Activated CD4-positive, alpha-beta T cell treated with anti-CD3 and anti-CD28 coated beads, Interleukin-2, Interleukin-6, amounts not matched to agents 100 ng/mL and 50 ng/mL, durations not matched to agents 16 hours and 8 hours (primary cell): ENCODE data around the gene ZNF709.
"Not testable (repeated sequence)": the region's sequence is repeated elsewhere in the genome, so short reads cannot be mapped to it uniquely, and the experiment has no call there.

ENCODE experiments used
- DNase-seq: peaks from one replicate; pipeline ENCODE4 v3.0.0-alpha.2; 2020

ZNF709 gene

DNA sequence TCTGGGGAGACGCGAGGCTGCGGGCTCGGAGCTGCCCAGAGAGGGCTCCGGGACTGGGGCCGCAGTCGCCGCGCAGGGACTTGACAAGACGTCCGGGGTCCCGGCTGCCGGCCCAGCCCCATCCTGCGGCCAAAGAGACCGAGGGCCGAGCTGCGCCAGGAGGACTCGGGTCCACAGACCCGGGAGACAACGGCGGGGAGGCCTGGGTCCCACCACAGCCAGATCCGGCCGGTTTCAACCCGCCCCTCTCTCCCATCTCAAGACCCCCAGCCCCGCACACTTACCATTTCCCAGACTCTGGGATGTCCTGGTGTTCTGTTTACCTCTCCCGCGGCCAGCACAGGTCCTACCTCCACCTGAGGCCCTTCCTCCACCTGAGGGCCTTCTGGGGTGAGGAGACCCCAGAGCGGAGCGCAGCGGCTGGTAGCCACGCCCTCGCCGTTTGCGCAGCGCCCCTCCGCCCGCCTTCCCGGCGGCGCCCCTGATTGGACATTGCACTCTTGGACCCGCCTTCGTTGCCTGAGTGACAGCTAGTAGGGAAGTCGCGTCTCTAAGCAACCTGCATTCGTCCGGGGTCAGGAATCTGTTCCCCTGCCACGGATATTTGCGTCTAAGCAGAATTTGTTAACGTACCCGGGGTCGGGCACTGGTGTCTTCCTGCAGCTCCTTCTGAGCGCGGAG is at the start of gene ZNF709:
Gene ZNF709, minus strand, starts transcription at position 446 of the 681 bp plus-strand sequence. Its CDS starts 159 bp downstream, at position 287.
- DNase-seq: peak; percentile 90

DNA sequence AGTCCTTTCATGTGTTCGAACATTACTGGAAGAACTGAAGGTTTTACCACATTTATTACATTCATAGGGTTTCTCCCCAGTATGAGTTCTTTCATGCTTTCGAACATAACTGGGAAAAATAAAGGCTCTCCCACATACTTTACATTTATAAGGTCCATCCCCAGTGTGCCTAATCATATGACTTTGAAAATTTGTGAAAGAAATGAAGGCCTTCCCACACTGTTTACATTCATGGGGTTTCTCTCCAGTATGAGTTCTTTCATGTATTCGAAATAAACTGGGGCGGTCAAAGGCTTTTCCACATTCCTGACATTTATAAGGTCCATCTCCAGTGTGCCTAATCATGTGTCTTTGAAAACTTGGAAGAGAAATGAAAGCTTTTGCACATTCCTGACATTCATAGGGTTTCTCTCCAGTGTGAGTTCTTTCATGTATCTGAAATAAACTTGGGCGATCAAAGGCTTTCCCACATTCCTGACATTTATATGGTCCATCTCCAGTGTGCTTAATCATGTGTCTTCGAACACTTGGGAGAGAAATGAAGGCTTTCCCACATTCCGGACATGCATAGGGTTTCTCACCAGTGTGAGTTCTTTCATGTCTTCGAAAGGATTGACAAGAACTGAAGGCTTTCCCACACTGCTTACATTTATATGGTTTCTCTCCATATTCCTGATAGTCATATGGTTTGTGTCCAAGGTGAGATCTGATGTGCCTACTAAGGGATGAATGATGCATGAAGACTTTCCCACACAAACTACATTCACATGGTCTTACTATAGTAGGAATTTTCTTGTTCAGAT is 42.6 kb upstream of the ZNF709 start:
- DNase-seq: no peak

DNA sequence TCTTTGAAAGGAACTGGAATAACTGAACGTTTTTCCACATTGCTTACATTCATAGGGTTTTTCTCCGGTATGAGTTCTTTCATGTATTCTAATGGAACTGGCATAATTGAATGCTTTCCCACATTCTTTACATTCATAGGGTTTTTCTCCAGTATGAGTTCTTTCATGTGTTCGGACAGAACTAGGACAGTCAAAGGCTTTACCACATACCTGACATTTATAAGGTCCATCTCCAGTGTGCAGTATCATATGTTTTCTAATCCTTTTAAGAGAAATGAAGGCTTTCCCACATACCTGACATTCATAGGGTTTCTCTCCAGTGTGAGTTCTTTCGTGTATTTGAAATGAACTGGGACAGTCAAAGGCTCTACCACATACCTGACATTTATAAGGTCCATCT is 41.9 kb upstream of the ZNF709 start:
- no peak for DNase-seq

DNA sequence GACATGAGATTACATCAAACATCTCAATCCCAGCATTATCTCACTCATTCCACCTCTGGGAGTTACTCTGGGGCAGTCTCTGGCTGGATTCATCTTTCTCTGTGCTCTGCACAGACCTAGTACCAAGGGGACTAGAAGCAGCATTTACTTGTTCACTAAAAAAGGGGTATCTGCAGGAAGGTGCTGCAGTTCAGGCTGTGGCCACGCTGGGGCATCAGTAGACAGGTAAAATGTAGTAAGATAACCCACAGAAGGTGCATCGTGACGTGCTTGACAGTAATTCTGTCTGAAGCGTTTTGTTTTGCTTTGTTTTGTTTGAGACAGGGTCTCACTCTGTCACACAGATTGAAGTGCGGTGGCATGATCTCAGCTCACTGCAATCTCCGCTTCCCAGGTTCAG is 37.4 kb upstream of the ZNF709 start:
- DNase-seq: no peak

DNA sequence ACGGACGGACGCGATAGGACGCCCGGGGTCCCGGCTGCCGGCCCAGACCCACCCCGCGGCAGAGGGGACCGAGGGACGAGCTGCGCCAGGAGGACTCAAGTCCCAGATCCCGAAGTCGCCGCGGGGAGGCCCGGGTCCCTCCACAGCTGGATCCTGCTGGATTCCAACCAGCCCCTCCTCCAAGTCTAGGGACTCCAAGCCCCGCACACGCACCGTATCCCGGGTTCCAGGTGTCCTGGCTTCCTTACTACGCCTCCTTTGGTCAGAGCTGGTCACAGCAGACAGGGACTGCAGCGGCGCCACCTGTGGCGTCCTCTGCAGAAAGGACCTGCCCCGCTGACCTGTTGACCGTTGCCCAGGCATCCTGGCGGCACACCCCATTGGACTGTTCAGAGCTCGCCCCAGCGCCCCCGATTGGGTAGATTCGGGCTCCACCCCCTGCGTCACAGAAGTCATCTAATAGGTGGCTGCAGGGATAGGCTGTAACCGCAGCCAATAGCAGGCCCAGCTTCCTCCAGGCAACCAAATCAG is 29.0 kb upstream of the ZNF709 start:
- no peak for DNase-seq

DNA sequence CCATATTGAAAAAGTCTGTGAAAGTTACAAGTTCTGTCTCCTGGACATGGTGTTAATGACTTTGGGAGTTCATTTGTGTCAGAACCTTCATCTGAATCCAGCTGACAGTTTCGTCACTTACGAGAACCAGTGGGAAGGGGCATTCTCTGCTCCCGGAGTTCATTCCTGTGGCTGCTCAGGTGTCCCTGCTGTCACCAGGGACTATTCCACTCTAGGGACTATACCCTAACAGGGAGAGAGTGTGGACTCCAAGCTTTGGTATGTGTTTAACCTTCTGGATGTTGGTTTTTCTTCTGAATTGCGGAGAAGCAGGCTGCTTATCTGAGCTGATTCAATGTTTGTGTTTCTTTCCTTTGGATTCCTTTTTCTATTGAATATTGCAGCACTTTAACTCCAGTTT is 12.4 kb upstream of the ZNF709 start:
- no peak for DNase-seq

DNA sequence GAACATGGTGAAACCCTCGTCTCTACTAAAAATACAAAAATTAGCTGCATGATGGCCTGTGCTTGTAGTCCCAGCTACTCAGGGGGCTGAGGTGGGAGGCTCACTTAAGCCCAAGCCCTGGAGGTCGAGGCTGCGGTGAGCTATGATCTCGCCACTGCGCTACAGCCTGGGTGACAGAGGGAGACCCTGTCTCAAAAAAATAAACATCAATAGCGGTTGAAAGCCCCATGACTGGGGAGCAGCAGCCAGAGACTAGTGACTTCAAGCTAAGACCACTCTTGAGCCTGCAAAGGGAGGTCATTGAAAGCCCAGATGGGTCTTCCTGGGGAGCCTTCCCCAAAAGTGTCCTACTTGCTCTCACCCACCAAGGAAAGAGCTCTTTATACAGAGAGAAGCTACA is 11.9 kb upstream of the ZNF709 start:
- no peak for DNase-seq

DNA sequence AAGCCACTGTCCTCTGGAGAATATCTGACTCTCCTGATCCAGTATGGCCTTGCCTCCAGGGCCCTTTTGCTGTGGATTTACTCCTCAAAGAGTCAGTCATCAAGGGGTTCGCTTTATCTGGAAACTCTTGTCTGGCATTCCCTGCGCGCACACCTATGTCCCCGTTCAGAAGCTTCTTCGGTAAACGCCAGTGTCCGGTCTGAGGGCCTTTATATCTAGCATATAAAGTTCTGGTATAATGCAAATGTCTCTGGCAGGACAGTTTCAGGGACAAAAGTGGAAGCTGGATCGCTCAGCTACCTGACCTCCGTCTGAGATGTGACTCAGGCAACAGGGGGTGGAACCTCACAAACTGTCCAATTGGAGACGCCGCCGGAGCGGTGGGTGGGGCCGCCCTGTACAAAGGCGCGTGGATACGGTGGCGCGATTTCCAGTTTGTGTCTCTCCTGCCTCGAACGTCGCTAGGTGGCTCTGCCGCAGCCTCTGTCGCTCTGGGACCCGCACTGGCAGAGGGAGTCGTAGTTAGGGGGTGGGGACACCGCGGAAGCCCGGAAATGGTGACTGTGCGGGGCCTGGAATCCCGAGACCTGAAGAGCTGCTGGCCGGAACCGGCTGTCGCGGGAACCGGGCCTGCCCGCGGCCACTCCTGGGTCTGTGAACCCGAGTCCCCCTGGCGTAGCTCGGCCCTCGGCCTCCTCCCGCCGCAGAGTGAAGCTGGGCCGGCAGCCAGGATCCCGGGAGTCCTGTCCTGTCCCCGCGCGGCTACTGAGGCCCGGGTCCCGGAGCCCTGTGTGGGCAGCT is 10.6 kb upstream of the ZNF709 start:
- DNase-seq: peak; percentile 84

DNA sequence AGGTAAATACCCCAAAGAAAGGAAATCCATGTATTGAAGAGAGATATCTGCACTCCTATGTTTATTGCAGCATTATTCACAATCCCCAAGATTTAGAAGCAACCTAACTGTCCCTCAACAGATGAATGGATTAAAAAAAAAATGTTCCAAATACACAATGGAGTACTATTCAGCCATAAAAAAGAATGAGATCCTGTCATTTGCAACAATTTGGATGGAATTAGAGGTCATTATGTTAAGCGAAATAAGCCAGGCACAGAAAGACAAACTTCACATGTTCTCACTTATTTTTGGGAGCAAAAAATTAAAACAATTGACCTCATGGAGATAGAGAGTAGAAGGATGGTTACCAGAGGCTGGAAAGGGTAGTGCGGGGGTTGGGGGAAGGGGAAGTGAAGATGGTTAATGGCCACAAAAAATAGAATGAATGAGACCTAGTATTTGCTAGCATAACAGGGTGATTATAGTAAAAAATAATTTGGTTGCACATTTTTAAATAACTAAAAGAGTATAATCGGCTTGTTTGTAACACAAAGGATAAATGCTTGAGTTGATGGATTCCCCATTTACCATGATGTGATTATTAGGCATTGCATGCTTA is 9.7 kb upstream of the ZNF709 start:
- no peak for DNase-seq

DNA sequence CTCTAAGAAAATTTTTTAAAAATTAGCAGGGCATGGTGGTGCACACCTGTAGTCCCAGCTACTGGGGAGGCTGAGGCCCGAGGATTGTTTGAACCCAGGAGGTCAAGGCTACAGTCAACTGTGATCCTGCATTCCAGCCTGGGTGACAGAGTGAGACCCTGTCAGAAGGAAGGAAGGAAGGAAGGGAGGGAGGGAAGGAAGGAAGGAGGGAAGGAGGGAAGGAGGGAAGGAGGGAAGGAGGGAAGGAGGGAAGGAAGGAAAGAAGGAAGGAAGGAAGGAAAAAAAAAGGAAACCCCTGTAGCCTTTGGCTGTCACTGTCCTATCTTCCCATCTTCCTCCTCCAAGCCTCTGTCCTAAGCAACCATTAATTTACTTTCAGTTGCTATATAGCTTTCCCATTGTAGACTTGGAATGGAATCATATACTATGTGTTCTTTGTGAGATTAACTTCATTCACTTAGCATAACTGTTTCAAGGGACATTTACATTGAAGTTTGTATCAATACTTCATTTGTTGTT is 1.7 kb upstream of the ZNF709 start:
- not testable (repeated sequence) for DNase-seq

DNA sequence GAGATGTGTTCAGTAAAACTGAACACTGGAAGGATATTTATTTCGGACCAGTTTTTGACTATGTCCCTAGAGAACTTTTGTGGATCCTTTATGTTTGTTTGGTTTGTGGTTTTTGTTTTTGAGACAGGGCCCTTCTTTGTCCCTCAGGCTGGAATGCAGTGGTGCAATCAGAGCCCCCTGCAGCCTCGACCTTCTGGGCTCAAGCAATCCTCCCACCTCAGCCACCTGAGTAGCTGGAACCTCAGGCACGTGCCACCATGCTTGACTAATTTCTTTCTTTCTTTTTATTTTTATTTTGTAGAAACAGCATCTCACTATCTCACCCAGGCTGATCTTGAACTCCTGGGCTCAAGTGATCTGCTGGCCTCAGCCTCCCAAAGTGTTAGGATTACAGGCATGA is 955 bp upstream of the ZNF709 start:
- DNase-seq: no peak

DNA sequence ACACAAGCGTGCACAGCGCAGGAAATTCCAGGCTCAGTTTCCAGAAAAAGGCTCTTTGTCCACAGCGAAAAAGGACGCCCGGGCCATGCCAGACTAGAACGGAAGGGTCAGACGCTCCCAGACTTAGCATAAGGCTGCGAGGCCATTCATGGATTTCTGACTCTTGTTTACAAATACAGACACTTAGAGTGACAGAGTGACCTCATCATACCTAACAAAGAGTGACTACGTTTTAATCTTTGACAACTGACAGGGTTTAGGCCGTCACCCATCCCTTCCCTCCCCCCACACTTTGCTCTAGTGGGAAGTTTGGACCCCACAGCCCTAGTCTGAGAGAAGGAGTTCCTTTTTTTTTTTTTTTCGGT is 418 bp upstream of the ZNF709 start:
- no peak for DNase-seq

DNA sequence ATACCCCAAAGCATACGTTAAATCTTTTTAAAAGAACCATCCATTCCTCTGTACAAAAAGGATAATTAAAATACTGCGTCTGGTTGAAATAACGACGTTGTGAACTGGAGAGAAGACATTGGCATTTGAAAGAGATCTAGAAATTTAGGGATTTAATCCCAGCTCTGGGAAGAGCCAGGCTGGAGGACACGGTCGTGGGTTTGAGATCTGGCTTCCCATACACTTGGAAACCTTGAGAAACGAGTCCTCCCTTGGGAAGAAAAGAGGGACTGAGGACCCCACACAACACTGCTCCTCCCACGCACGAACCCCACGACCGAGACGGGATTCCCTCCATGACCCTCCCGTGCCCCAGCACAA is 625 bp downstream of the ZNF709 start:
- DNase-seq: no peak

DNA sequence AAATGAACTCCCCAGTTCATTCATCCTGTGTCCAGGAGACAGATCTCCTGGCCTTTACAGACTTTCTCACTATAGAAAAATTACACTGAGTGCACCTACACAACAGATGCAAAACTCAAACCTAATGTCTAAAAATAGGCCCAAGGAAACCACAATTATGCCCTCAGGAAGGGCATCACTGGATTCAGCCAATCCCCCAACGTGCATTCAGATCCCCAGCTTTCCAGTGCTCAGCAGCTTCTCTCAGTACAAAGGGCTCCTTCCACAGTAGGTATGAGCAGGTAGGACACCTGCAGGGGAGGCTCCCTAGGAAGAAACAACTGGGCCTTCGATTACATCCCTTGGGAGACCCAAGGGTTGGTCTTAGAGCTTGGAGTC is 2.1 kb downstream of the ZNF709 start:
- no peak for DNase-seq

DNA sequence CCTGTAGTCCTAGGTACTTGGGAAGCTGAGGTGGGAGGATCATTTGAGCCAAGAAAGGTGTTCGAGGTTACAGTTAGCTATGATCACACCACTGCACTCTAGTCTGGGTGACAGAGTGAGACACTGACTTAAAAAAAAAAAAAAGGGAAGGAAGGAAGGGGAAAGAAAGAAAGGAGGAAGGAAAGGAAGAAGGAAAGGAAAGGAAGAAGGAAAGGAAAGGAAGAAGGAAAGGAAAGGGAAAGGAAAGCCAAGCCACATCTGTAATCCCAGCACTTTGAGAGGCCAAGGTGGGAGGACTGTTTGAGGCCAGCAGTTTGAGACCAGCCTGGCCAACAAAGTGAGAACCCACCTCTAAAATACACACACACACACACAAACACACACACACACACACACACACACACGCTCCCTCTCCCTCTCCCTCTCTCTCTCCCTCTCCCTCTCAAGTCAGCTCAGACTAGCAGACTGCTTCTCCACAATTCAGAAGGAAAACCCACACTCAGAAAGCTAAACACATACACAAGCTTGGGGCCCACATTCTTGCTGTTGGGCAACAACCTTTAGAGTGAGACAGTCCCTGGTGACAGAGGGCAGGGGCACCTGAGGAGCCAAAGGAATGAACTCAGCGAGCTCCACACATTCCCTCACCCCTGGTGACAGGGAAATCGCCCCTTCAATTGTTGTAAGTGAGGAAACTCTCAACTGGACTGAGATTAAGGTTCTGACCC is 2.7 kb downstream of the ZNF709 start:
- no peak for DNase-seq

DNA sequence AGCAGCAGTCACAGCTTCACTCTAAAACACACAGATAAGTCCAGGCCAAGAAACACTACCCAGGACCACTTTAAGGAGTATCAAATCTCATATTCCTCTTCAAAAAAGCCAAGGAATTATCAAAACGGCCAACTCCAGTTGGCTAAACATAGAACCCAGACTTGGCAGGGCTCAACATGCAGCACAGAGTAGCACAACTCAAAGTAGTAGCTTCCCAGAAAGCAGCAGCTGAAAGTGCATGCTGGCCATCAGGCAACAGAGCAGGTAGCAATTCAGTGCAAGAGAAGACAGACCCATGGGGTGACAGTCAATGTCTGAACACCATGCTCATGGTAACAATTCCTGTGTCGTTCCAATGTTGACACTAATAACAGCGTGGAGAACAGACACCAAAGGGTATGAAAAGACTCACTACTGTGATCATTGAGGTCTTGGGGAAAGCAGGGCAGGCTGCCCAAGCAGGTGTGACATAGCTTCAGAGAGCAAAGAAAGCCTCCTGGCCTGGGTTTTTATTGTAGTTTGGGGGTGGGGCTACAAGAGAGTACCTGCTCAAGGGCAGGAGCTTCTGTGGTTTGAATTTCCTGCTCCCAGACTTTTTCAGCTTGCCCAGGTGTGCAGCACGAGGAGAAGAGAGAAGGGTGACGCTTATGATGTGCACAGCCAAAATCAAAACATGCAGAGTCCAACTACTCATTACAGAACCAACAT is 6.2 kb downstream of the ZNF709 start:
- DNase-seq: no peak

DNA sequence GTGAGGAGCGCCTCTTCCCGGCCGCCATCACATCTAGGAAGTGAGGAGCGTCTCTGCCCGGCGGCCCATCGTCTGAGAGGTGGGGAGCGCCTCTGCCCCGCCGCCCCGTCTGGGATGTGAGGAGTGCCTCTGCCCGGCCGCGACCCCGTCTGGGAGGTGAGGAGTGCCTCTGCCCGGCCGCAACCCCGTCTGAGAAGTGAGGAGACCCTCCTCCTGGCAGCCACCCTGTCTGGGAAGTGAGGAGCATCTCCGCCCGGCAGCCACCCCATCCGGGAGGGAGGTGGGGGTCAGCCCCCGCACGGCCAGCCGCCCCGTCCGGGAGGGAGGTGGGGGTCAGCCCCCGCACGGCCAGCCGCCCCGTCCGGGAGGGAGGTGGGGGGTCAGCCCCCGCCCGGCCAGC is 17.0 kb downstream of the ZNF709 start:
- DNase-seq: not testable (repeated sequence)

DNA sequence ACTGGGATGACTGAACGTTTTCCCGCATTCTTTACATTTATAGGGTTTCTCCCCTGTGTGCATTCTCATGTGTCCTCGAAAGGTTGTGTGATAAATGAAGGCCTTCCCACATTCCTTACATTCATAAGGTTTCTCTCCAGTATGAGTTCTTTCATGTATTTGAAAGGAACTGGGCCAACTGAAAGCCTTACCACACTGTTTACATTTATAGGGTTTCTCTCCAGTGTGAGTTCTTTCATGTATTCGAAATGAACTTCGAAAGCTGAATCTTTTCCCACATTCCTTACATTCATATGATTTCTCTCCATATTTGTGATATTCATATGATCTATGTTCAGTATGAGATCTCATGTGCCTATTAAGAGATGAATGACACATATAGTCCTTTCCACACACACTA is 19.4 kb downstream of the ZNF709 start:
- no peak for DNase-seq

DNA sequence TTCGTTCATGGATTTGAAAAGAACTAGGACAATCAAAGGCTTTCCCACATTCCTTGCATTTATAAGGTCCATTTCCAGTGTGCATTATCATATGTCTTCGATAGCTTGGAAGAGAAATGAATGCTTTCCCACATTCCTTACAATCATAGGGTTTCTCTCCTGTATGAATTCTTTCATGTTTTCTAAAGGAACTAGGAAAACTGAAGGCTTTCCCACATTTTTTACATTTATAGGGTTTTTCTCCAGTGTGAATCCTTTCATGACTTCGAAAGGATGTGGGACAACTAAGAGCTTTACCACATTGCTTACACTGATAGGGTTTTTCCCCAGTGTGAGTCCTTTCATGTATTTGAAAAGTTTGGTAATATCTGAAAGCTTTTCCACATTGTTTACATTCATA is 19.8 kb downstream of the ZNF709 start:
- DNase-seq: no peak

DNA sequence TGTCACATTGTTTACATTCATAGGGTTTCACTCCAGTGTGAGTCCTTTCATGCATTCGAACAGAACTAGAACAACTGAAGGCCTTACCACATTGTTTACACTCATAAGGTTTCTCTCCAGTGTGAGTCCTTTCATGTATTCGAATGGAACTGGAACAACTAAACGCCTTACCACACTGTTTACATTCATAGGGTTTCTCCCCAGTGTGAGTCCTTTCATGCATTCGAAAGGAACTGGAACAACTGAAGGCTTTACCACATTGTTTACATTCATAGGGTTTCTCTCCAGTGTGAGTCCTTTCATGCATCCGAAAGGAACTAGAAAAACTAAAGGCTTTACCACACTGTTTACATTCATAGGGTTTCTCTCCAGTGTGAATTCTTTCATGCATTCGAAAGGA is 20.5 kb downstream of the ZNF709 start:
- not testable (repeated sequence) for DNase-seq

DNA sequence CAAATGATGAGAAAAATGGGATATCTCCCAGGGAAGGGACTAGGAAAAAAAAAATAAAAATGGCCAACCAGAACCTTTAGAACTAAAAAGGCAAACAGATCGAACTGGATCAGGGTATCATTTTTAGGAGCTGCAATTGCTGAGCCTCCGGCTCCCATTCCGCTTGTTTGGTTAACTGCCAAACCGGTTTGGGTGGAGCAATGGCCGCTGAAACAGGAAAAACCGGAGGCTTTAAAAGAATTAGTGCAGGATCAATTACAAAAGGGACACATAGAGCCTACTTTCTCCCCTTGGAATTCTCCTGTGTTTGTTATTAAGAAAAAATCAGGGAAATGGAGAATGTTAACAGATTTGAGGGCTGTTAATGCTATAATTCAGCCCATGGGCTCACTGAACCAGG is 31.1 kb downstream of the ZNF709 start:
- no peak for DNase-seq

DNA sequence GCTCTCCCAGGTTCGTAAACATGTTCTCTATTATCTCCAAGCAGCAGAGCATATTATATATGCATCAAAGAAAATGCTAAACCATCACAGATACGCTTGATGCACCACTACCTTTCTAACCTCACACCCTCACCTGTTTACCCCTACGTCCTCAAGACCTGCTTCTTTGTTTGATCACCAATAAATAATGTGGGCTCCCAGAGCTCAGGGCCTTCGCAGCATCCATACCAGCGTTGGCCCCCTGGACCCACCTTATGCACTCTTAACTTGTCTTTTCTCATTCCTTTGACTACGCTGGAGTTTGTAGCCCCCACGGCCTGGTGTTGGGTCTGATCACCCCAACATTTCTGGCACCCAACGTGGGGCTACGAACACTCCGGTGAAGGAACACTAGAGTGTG is 33.8 kb downstream of the ZNF709 start:
- DNase-seq: no peak
